Inflammatory macrophage treated with lipopolysaccharide for 4 hours (primary cell): ENCODE measurements around the gene FOXB1.
A peak's percentile ranks its signal among the peaks of the same experiment; 100 is the strongest.

Source experiments
- DNase-seq: peaks from one replicate; pipeline ENCODE4 v3.0.0-alpha.2; 2020

Gene FOXB1

DNA sequence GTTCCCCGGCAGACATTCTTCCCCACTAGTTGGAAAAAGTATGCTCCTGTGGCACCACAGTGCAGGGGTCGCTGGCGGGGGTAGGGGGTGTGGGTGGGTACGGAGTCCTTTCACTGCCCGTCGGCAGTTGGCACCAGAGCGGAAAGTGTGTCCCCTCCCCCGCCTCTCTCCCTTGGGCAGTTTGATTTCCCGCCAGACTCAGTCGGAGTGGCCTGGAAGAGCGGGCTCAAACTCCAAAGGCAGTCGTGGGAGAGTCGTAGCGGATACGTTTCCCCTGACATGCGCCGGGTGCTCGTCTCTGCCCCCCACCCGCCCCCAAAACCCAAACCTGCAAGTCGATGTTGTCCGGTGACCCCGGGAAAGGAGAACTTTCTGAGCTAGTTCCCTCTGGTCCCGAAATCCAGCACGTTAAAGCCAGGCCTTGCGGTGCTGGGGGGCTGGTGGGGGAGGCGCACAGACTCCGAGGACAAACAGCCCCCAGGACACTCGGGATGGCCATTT, 4.4 kb upstream of the FOXB1 start:
- DNase-seq, result no peak

DNA sequence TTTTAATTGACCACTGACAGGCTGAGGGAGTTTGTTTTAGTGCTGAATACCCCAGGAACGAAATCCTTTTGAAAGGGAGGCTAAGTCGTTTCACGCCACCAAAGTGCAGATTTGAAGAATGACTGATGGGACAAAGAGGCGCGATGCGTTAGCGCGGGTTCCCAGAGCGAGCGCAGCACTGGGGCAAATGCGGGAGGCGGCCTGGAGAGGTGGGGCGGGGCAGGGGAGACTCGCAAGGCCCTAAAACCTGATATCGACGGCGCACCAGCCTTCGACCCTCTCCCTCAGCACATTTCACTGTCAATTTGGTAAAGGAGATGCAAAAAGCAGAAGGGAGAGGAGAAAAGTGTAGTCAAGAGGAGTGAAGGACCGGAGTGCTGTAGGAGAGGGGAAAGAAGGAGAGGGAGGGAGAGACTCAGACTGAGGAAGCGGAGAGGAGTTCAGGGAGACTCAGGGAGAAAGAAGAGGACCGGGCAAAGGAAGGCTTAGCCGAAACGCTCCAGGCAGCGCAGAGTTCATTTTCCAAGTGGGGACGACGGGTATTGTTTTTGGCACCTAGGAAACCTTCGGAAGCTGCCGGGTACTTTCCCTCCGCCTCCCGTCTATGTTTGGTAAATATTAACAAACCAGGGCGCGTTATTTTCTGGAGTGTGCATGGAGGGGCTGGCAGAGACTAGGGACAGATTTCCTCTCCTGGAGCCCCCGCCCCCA, 3.8 kb upstream of the FOXB1 start:
- DNase-seq, result no peak

DNA sequence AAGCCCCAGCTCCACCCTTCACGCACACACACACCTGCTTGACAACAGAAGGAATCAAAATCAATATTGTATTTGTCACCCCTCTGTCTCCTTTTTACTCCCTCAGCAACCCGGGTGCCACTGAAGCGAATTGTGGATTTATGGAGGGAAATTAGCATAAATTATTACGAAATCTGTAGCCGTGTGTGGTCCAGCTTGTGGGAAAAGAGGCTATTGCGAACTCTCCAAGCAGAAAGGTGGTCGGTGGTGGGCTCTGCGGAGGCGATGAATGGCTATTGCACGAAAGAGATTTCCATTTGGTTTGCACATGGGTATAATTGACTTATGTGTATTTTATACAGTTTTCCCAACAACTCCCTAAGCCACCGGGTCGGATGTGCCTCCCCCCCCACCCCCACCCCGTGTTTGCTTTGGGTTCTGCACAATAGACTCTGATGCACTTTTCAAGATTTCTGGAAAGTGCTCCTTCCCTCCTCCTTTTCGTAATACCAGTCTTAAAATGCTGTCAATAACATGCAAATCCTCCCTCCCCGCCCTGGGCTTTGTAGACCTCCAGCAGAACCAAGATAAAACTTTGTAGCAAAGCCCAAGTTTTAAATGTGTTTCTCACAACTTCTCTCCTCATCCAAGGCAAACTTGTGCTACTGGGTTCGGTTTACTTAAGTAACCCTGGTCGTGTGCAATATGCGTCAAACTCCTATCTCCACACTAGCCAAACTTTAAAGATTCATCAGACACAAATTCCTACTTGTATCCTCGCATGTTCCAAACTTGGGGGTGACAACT, 3.1 kb upstream of the FOXB1 start:
- DNase-seq, result no peak

DNA sequence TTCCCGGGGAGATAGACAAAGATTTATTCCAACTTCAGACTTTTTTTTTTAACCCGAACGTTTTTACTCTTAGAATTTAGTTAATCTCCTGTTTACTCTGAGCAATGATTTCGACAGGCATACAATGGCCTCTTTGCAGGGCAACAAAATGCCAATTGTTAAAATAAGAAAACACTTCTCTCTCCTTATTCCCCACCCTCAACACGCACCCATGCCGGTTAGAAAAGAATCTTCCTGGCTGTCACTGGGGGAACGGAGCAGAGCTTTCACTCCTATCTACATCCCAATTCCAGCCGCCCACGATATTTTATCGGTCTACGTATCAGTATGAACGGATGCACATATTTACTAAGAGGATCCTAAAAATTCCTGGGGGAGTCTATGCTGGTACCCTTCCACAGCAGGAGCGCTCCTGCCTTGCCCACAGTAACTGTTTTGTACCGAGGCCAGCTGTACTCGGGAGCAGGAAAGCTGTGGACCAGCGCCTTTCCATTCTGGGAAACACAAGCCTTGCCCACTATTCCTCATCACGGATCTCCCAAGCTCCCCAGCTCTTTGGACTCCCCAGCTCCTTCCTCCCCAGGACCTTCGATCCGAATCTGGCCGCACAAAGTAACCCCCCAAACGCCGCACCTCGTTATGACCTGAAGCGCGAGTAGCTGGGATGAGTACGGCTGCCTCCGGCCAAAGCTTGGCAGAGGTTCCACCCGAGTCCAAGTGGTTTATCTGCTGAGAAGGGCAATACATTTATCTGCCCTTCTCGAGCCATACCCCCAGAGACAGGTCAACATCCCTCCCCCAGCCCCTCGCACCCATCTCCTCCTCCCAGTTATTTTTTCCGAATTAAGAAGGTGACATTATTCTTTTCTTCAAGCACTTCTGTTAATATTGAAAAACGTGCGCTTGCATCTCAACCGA, 2.2 kb upstream of the FOXB1 start:
- DNase-seq, result no peak

DNA sequence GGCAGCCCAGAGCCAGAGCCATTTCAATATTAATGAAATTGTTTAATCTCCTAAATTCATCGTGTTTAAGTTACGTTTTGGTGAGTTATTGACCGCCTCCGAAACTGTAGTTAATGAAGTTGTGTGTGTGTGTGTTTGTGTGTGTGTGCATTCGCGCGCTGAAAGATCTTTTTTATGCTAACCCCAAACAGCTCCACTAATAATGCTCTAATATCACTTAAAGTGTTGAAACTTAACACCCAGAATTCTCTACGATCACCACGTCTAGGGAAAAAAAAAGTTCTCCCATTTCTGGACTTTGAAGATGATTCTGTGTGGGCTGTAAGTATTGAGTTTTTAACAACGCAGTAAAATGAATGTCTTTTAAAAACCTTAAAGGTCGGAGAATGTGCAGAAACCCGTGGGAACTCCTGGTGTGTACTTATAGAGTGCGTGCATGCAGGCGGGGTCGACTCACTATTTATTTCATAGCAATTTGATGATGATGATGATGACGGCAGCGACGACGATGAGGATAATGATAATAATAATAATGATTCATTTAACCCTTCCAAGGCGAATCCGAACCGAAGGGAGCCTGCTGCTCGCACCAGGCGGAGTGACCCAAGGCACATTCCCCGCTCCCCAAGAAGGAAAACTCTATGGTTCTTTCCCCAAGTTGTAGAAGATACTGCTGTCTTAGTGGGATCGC, 1.4 kb upstream of the FOXB1 start:
- DNase-seq, result no peak

DNA sequence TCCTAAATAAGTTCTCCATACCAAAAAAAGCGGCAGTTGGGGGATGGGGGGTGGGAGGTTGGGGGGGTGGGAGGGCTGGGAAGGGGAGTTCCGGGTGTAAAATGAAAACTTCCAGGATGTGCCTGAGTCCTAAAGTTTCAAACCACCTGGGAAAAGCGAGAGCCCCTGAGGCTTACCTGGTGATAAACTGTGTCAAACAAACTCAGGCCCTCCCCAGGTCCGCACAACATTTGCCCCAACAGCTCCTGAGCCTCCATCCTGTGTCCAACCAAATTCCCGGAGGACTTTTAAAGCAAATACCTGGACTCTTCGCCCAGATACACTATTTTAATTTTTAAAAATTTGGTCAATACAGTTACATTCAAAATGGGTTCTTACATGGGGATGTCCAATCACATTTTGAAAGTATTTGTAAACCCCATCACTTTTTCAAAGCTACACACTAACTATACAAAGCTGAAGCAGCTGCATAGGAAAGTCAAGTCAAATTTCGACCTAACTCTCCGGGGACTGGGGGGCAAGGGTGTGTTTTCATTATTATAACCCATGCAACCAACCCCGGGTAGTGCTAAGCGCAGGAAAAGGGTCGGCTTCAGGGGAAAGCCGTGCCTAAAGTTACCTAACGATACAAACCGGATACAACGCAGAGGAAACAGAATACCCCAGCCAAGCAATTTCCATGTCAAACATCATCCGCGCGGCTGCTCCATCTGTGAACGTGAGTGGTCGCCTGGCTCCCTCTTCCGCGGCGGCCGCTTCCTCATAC, 685 bp upstream of the FOXB1 start:
- no peak for DNase-seq

DNA sequence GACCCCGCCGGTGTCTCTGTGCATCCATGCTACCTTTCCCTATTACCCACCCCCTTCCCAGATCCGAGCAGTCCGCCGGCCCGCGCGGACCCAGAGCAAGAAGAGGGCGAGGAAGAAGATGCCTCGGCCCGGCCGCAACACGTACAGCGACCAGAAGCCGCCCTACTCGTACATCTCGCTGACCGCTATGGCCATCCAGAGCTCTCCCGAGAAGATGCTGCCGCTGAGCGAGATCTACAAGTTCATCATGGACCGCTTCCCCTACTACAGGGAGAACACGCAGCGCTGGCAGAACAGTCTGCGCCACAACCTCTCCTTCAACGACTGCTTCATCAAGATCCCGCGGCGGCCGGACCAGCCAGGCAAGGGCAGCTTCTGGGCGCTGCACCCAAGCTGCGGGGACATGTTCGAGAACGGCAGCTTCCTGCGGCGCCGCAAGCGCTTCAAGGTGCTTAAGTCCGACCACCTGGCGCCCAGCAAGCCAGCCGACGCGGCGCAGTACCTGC, 788 bp downstream of the FOXB1 start:
- no peak for DNase-seq

DNA sequence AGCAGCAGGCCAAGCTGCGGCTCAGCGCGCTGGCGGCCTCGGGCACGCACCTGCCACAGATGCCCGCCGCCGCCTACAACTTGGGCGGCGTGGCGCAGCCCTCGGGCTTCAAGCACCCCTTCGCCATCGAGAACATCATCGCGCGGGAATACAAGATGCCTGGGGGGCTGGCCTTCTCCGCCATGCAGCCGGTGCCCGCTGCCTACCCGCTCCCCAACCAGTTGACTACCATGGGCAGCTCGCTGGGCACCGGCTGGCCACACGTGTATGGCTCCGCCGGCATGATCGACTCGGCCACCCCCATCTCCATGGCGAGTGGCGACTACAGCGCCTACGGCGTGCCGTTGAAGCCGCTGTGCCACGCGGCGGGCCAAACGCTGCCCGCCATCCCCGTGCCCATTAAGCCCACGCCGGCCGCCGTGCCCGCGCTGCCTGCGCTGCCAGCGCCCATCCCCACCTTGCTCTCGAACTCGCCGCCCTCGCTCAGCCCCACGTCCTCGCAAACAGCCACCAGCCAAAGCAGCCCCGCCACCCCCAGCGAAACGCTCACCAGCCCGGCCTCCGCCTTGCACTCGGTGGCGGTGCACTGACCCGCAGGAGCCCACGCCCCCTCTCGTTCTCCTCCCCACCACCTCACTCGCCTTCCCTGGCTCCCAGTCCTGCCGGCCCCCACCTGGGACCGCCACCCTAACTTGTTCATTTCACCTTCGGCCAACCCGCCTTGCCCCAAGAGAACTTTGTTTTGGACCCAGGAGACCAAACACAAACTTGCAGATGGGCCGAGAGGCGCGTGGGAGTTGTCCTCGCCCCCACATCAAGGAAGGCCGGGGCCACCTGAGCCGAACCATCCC, 1.5 kb downstream of the FOXB1 start:
- DNase-seq, result no peak

DNA sequence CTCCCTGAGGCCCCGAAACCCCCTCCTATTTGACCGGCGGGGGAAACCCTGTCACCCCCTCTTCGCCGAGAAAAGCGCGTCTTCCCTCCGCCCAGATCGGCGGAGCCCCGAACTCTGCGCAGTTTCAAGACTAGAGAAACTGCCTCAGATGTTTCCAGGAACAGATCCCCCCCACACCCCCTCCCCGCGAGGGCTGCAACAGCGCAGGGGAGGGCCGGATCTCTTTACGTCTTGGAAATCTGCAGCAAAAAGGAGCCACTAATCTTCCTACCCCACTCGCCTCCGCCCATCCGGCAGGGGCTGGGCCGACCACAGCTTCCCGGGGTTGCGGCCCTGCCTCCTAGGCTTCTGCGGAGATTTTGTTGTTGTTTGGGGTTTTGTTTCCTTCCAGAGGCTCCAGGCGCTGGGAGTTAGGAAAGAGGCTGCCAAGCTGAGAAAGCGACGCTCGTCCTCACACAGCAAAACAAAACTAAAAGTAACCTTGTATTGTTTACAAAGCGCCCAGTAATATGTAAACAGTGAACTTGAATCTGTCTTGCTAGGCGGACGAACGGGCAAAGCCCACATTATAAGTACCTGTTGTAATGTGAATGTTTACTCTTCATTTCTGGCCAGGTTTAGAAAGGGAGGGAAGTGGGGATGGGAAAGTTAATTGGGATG, 2.2 kb downstream of the FOXB1 start:
- DNase-seq, result peak; percentile 75

DNA sequence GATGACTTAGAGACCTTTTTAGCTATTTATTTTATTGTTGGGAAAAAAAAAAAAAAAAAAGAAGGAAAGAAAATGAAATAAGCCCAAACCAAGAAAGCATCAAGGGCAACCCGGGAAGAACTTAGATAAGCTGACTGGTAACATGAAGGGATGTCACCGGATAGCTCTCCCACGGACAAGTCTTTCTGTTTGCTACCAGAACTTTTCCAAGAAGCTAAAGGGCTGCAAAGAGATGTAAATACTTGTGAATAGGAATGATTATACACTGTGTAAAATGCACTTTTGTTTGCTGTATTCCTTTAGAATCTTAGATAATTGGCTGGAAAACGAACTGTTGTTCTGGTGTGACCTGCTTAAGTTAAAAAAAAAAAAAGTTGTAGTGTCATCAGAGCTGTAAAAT, 2.8 kb downstream of the FOXB1 start:
- no peak for DNase-seq

DNA sequence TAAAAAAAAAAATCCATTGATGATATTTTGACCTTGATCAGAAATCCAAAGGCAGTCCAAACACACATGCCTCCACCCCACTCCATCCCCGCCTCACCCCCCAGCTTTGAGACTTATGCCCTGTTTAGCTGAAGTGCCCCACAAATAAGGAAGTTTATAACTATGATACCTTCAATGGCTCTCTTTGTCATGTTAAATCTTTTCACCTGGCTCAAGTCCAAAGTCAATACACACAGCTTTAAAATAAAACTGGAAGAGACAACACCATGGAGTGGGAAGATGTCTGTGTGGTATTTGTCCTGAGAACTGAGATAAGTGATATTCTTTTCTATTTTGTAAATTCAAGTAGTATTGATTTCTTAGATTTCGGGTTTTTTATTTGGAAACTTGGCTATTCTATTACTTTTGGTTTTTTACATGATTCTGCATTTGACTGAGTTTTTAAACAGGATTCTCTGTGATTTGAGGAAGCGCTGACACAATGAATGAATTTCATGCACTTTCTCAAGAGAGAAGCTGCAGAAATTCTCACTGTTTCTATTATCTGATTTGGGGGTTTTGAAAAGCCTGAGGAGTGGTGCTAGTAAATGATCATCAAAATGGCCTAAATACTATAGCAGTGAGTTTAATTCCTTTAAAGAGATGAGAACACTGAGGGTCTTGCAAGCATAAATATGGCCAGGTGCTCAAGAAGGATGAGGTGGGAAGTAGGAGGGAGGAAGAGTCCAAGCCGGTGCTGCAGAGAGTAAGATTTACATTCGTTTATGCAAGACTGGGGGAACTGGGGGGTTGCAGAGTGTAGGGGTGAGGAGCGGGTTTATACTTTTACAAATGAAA, 5.2 kb downstream of the FOXB1 start:
- DNase-seq, result no peak

DNA sequence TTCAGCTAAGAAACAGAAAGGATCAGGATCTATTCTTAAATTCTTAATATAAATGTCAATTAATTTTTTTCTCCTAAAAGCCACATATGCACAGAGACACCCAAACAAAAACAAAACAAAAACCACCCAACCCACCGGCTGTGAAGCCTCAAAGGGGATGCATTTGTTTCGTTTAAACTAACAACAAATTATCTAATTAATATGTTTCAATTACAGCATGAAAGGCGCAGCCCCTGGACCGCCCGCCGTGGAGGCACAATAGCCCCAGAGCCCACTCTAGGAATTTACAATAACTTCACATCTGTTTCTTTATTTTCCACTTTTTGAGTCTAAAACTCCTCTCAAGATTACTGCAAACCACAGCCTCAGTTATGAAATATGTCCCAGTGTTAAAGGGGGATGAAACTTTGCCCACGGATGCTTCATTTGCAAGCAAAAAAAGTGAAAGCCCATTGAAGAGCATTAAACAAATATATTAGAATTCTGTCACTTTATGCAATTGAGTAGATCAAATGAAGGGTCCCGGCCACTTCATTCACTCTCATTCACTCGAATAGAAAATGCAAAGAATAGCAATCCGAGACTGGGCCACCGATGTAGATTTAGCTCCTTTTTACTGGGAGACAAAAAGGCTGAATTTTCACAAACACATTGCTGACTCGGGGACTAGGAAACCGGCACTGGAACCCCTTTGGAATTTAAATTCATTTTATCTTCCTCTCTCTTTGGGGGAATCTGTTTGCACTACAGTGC, 6.0 kb downstream of the FOXB1 start:
- no peak for DNase-seq

DNA sequence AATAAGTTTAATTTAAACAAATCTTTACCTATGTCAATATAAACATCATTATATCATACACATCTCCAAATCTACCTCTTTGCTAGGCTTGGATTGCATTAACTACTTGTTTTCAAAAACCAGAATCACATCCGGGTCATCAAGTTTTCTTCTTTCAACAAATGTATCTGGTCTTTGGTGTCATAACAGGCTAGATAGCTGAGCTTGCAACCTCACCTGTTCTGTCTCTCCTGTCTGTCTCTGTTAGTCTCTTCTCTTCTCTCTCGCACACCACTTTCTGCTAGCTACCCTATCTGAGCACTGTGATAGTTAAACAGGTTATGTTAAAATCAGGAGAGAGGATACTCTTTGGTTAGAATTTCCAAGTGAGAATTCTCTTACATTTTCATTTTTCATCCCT, 6.7 kb downstream of the FOXB1 start:
- DNase-seq, result no peak

DNA sequence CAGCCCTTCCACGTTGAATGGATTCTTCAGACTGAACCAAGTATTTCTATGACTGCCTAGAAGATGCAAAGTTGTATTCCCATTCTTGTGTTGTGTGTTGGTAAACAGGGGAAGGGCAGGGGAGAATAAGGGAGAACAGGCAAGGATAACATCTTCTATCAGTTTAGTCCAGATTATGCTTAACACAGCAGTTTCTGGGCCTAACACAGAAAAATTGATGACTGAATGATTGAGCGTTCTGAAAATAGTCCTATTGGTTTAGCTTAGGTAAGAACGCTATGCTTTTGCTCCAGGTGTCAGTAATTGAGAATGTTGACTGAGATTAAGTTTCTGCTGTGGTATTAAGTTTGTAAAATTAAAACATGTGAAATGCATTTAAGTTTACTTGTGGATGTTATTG, 8.6 kb downstream of the FOXB1 start:
- DNase-seq, result no peak

DNA sequence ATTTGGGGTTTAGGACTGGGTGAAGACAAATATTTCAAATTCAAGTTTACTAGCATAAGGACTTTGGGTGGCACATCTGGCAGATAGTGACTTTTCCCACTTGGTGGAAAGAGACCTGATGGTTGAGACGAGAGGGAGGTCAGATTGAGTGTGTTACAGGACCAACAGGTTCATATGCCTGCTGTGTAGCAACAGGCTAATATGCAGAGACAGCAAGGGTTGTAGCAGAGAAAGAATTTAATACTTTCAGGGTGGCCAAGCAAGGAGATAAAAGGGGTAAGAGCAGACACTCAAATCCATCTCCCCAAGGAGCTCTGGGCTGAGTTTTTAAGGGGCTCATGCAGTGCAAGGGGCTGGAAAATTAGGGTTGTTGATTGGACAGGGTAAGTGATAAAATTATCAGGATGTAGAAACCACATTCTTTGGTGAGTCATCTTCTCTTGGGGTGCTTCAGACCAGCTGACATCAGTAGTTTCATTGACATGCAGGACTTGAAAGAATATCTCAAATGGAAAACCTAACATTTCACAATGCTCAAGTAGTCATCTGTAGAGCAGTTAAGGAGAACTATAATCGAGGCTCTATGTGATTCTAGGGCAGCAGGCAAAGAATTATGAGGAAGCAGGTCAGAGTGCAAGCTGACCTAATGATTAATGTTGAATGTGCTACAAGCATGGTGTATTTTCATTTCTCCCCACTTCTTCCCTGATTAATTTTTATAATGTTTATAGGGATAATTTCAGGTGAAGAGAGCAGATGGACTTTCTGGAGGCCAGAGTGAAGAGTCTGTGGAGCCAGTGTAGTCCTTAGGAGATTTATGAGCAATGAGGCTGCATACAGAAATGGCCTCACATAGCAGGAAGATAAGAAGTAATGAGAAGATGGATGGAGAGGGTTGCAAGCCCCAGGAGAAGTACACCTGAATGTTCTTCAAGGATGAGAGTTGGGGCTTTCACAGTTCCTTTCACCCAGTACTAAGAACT, 13.7 kb downstream of the FOXB1 start:
- peak; percentile 96 for DNase-seq

DNA sequence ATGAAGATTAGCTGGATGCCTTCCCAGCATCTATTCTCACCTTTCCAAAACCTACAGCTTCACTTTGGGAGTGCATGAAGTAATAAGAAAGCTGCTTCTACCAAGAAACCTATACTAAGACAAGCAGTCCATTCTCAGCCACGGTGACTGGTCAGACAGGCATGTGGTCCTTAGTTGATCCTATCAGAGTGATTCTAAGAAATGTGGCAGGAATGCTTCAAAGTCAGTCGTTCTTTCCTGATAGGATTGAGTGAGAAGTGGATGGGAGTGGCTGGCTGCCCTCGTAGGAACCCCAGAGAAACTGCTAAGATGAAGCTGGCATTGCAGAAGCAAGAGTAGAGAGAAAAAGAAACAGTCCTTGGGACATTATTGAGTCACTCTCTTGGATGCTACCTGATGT, 16.6 kb downstream of the FOXB1 start:
- no peak for DNase-seq
